Adrenal gland (tissue), 12 donors: Measurements from ENCODE around the gene TEAD1. TPM values are rescaled to one million over a fixed set of nuclear protein-coding genes. Genes with fewer than 3 reads are reported as not detected.

Source experiments
- DNase-seq, 7 donors: peaks; one replicate each; pipeline ENCODE4 v3.0.0-alpha.2; 2019 to 2020
- H3K27ac ChIP-seq, 5 donors: fragments of 200-600 bp; sonication (generic) in 4 of 5; 1 replicate in 3 of 5; 2 replicates in 2 of 5; pipeline versions ENCODE4 v1.5.1 to v1.8.0; 2016 to 2020; ENCODE audit warnings: mild to moderate bottlenecking in 1 of 5
- H3K27me3 ChIP-seq: fragments of 200-600 bp; 2 replicates; pipeline ENCODE4 v1.8.0; 2021
- H3K36me3 ChIP-seq, 2 donors: fragments of 200-600 bp; replicated peaks in 1 of 2; 1 replicate in 1 of 2; 2 replicates in 1 of 2; pipeline versions ENCODE4 v1.5.1 to v1.8.0; 2018 to 2022
- H3K4me1 ChIP-seq, 2 donors: fragments of 200-600 bp; replicated peaks in 1 of 2; 1 replicate in 1 of 2; 2 replicates in 1 of 2; pipeline versions ENCODE4 v1.5.1 to v1.8.0; 2018 to 2021
- H3K4me3 ChIP-seq, 4 donors: fragments of 200-600 bp; sonication (generic) in 3 of 4; one replicate each; pipeline ENCODE4 v1.5.1; 2016 to 2018
- H3K9me3 ChIP-seq, 3 donors: fragments of 200-600 bp; sonication (generic) in 1 of 3; replicated peaks in 1 of 3; 1 replicate in 2 of 3; 2 replicates in 1 of 3; pipeline versions ENCODE4 v1.5.1 to v1.8.0; 2016 to 2021
- CTCF ChIP-seq, 6 experiments: fragments of 450-650 bp in 4 of 6; fragments of 200-600 bp in 2 of 6; sonication (generic) in 1 of 6; IDR thresholded peaks; 1 replicate in 5 of 6; 2 replicates in 1 of 6; pipeline versions ENCODE4 v1.5.1 to v1.8.0; 2016 to 2021; ENCODE audit warnings: antibody characterized with exemption in 6 of 6, mild to moderate bottlenecking in 2 of 6, moderate library complexity in 1 of 6
- POLR2A ChIP-seq, 2 donors: fragments of 450-650 bp; IDR thresholded peaks; one replicate each; pipeline ENCODE4 v1.6.1; 2017; ENCODE audit warnings: antibody characterized with exemption in 2 of 2, mild to moderate bottlenecking in 2 of 2, moderate library complexity in 1 of 2
- WGBS, 4 donors: extraction: QIAGEN DNeasy Blood & Tissue Kit in 2 of 4; methylation state at CpG; one replicate each; pipeline versions ENCODE4 v1.1.5 to v1.1.7; 2013 to 2017; 5-methylcytosine and 5-hydroxymethylcytosine counted together
- intact Hi-C, 2 donors: fragments of 100-400 bp; cut with DNase I; formaldehyde crosslinking; loops; one replicate each; pipeline versions ENCODE4 v1.14.1 to v1.15.0; 2022 to 2023
- polyA plus RNA-seq, 3 donors: library from polyadenylated mRNA; stranded (reverse); fragments of 200-250 nt in 2 of 3; fragments of 350-450 nt in 1 of 3; fragmentation: Illumina TruSeq in 1 of 3; extraction: RNeasy Lipid Tissue Mini Kit (QIAGEN cat#74804) in 1 of 3; gene quantifications; one replicate each; pipeline ENCODE4 v1.2.3, GENCODE V29; 2013 to 2014
- total RNA-seq, 9 donors: library from RNA; depleted of rRNA in 4 of 9; stranded (reverse); fragments of >200 nt in 4 of 9; fragments of 120-200 nt in 1 of 9; fragmentation: NEBNext Ultra II Directional in 1 of 9; extraction: Animal tissue kit (Norgen Biotek cat#: 25700) in 1 of 9; gene quantifications; one replicate each; pipeline versions ENCODE4 v1.1.0 to v1.2.4, GENCODE V29; 2013 to 2023
- donor health status: healthy with polysubstance abuse.
- donor health status: Bipolar disorder and iron deficiency.
- donor health status: DM: yes; HTN: yes; CAD: no.
- donor health status: DM: no; HTN: no; CAD: no.
- donor health status: DM: no; HTN: no; CAD: no.
- donor health status: DM: yes; HTN: yes; CAD: no.

TEAD1 gene
- total and polyA plus RNA-seq, 12 donors = 3.9 to 49.9 (median 35.1) TPM

- Histone ChIP-seq H3K27me3 (no peaks in the 10 kb centered on the region), H3K4me1 (peaks cover 20 to 30% of the 10 kb centered on the region in 2 donors), H3K27ac (peak overlapping the region in 2 of 5 donors; percentile 74 to 86), H3K4me3 (no peak overlapping the region), H3K36me3 (no peaks in the 10 kb centered on the region), H3K9me3 (no peaks in the 10 kb centered on the region)
- intact Hi-C loops = loop anchor here (10.0 kb wide), 2 partner anchors 71 to 139 kb away; partner anchors contain the start of gene TEAD1 (in 2 of the 2)
- peak in 6 of 7 donors; percentile 41 to 67 (median 57) for DNase-seq
- no peak for TF ChIP-seq POLR2A (IDR thresholded peaks at IDR 0.05)
- peak in 2 of 6 experiments; percentile 17 to 22 for TF ChIP-seq CTCF (IDR thresholded peaks at IDR 0.05)
- 34 to 65% (median 48%) methylated on average over 8 to 9 of the region's 9 CpGs for WGBS, 4 donors
These were observed 139.4 kb downstream of the TEAD1 start for GRCh38 chr11:12813371-12814225.

GRCh38 chr11:12815129-12815480 lies 140.9 kb downstream of the TEAD1 start:
- no peaks in the 10 kb centered on the region for H3K9me3 ChIP-seq
- DNase-seq = no peak
- no peaks in the 10 kb centered on the region for H3K36me3 ChIP-seq
- no peaks in the 10 kb centered on the region for H3K27me3 ChIP-seq
- no peak for TF ChIP-seq CTCF (IDR thresholded peaks at IDR 0.05)
- intact Hi-C loops = loop anchor here (10.0 kb wide), 2 partner anchors 70 to 140 kb away; partner anchors contain the start of gene TEAD1 (in 2 of the 2)
- 4 to 5% (median 5%) methylated on average over 3 of the region's 3 CpGs for WGBS, 4 donors
- H3K4me1 ChIP-seq = peaks cover 20 to 30% of the 10 kb centered on the region in 2 donors
- H3K27ac ChIP-seq = peak overlapping the region in 3 of 5 donors; percentile 70 to 86 (median 74)
- H3K4me3 ChIP-seq = peak overlapping the region in 1 of 4 donors; percentile 16

GRCh38 chr11:12815931-12816494 lies 141.8 kb downstream of the TEAD1 start:
- peak overlapping the region in 2 of 5 donors; percentile 74 to 86 for H3K27ac ChIP-seq
- no peak overlapping the region for H3K4me3 ChIP-seq
- no peaks in the 10 kb centered on the region for H3K27me3 ChIP-seq
- TF ChIP-seq POLR2A (IDR thresholded peaks at IDR 0.05) (no peak), CTCF (IDR thresholded peaks at IDR 0.05) (no peak)
- no peaks in the 10 kb centered on the region for H3K9me3 ChIP-seq
- H3K4me1 ChIP-seq = peaks cover 20 to 30% of the 10 kb centered on the region in 2 donors
- H3K36me3 ChIP-seq = no peaks in the 10 kb centered on the region
- intact Hi-C loops = loop anchor here (10.0 kb wide), 2 partner anchors 69 to 141 kb away; partner anchors contain the start of gene TEAD1 (in 2 of the 2)
- 86 to 91% (median 89%) methylated on average over 10 of the region's 10 CpGs for WGBS, 4 donors
- DNase-seq = no peak

- 68 to 79% (median 71%) methylated on average over 6 of the region's 6 CpGs for WGBS, 4 donors
- Histone ChIP-seq H3K9me3 (no peaks in the 10 kb centered on the region), H3K27ac (no peak overlapping the region), H3K4me3 (no peak overlapping the region), H3K36me3 (no peaks in the 10 kb centered on the region), H3K4me1 (peaks cover 20 to 28% of the 10 kb centered on the region in 2 donors), H3K27me3 (no peaks in the 10 kb centered on the region)
- TF ChIP-seq POLR2A (IDR thresholded peaks at IDR 0.05) (no peak), CTCF (IDR thresholded peaks at IDR 0.05) (no peak)
- intact Hi-C loops = loop anchor here (10.0 kb wide), 2 partner anchors 67 to 143 kb away; partner anchors contain the start of gene TEAD1 (in 2 of the 2)
- peak in 1 of 7 donors; percentile 47 for DNase-seq
These were observed 143.6 kb downstream of the TEAD1 start for GRCh38 chr11:12817681-12818332.
